ACHN (cell line): ENCODE measurements around the gene CCR4.
"Not testable (repeated sequence)": the region's sequence is repeated elsewhere in the genome, so short reads cannot be mapped to it uniquely, and the experiment has no call there.

Experiments used
- DNase-seq: peaks from one replicate; pipeline ENCODE4 v3.0.0-alpha.2; 2015
- in situ Hi-C: cut with HindIII; loops from 2 replicates; pipeline ENCODE4 v1.10.0; 2017; ENCODE audit warnings: low sequenced_read_pairs, low pct_ligation_motif_present, low pct_unique_long_range_greater_than_20kb

The CCR4 gene

DNA sequence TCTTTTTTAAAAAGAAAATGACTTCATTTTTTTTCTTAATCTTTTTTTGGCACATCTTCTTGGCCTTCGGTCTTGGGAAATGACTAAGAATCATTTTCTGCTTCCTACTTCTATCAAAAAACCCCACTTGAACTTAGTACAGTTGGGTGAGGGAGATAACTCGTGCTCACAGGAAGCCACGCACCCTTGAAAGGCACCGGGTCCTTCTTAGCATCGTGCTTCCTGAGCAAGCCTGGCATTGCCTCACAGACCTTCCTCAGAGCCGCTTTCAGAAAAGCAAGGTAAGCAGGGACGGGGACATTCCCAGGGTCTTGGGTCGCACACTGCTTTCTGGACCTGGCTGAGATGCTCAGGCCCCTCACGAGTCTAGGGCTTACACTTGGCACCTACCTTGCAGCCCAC, at the start of gene CCR4:
CCR4 (plus strand) TSS at position 235 of the 402 bp plus-strand sequence. CDS start 1,779 bp downstream, outside the sequence.
- DNase-seq: no peak
- in situ Hi-C loops: no loop called here

- DNase-seq, in situ Hi-C loops: not testable (repeated sequence)
Measured at GRCh38 chr3:32902887-32903371, 48.5 kb upstream of the CCR4 start.

DNA sequence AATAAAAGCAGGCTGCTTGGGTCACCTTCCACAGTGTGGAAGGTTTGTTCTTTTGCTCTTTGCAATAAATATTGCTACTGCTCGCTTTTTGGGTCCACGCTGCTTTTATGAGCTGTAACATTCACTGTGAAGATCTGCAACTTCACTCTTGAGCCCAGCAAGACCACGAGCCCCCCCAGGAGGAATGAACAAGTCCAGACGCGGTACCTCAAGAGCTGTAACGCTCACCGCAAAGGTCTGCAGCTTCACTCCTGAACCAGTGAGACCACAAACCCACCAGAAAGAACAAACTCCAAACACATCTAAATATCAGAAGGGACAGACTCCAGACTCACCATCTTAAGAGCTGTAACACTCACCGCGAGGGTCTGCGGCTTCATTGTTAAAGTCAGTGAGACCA, 47.5 kb upstream of the CCR4 start:
- in situ Hi-C loops: no loop called here

DNA sequence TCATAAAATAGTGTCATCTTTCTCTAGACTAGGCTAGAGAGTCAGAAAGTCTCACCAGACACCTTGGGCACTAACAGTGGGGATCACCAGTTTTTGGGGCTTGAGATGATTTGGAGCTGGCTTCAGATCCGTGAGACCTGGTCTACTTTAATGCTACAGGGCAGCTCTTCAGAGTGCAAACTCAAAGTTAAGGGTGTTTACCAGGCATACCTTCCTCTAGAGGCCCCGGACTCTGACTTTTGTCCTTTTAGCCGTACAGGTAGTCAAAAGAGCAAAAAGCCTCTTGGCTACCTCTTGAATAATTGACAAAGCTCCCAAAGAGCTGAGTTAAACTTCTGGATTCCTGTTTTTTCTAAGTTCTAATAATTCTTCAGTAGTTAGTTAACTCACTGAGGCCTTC, 41.4 kb upstream of the CCR4 start:
- DNase-seq: no peak
- in situ Hi-C loops: no loop called here

More for the DNA sequence above, 47.5 kb upstream of the CCR4 start:
- no peak for DNase-seq

DNA sequence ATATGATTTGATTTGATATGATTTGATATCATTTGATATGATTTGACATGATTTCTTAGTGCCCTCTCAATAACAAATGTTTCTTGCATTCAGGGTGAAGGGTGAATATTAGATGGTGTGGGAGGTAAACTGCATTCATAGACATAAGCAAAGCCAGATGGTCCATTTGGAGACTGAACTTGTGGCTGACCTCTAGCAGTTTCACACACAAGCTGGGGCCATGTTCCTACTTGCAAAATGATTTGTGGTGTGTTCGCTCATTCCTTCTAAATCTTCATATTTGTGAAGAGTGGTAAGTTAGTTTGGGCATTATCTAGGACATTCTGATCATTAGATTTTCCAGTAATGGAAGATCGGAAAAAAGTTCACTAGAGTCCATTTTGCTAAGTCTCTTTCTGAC, 40.5 kb upstream of the CCR4 start:
- in situ Hi-C loops: no loop called here
- no peak for DNase-seq

- no peak for DNase-seq
- in situ Hi-C loops: no loop called here
Measured at GRCh38 chr3:32912046-32912445, 39.4 kb upstream of the CCR4 start.

- in situ Hi-C loops: no loop called here
- no peak for DNase-seq
Measured at GRCh38 chr3:32913790-32914446, 37.5 kb upstream of the CCR4 start.

- no peak for DNase-seq
- in situ Hi-C loops: no loop called here
Measured at GRCh38 chr3:32919920-32920319, 31.5 kb upstream of the CCR4 start.

- in situ Hi-C loops: no loop called here
- no peak for DNase-seq
Measured at GRCh38 chr3:32922078-32922477, 29.4 kb upstream of the CCR4 start.

DNA sequence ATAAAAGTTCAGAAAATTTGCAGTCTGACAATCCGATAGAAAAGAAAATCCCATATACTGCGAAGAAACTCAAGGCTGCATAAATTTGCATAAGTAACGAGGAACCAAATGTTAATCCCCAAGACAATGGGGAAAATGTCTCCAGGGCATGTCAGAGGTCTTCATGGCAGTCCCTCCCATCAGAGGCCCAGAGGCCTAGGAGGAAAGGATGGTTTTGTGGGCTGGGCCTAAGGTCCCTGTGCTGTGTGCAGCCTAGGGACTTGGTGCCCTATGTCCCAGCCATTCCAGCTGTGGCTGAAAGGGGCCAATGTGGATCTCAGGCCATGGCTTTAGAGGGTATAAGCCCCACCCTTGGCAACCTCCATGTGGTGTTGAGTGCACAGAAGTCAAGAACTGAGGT, 21.3 kb upstream of the CCR4 start:
- in situ Hi-C loops: no loop called here
- DNase-seq: no peak

DNA sequence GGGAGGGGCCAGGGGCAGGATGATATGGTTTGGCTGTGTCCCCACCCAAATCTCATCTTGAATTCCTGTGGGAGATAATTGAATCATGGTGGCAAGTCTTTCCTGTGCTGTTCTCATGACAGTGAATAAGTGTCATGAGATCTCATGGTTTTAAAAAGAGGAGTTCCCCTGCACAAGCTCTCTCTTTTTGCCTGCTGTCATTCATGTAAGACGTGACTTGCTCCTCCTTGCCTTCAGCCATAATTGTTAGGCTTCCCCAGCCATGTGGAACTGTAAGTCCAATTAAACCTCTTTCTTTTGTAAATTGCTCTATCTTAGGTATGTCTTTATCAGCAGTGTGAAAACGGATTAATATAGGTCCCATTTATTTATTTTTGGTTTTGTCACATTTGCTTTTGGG, 20.2 kb upstream of the CCR4 start:
- DNase-seq, in situ Hi-C loops: not testable (repeated sequence)

DNA sequence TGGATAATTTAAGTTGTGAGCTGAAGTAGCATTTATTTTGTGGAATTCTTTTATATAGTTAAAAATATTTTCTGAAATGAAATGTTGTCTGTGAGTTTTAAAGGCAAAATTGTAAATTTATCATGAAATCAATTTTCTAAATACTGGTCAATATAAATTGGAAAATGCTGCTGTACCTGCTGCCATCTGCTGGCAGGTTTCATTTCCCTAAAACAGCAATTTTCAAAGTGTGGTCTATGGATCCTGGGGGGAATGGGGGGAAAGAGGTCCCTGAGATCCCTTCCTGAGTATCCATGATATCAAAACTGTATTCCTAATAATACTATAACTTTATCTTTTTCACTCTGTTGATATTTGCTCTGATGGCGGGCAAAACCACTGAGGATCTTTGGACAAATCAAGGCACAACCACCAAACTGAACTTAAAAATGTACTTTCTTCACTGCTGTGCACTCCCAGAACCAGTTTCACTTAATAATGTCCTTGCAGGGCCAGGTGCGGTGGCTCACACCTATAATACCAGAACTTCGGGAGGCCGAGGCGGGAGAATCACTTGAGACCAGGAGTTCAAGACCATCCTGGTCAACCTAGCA, 17.2 kb upstream of the CCR4 start:
- in situ Hi-C loops: no loop called here
- peak; percentile 21 for DNase-seq

DNA sequence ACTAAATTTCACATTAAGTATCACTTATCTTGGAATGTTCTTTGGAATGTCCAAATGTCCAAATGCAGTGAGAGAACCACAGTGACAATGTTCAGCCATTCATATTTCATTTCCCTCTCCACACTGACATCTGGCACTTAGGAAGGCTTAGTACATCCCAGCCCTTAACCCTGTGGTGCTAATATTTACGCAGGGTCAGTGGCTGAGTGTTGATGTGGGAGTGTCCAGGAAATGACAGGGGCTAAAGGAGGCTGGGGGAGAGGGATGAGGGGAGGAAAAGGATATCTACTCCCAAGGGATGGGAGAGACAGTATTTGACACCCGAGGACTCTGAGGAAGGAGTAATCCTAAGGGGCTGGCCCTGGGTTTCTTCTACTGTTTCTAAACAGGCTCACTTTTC, 14.1 kb upstream of the CCR4 start:
- no peak for DNase-seq
- in situ Hi-C loops: no loop called here

GRCh38 chr3:32939531-32940284, 11.7 kb upstream of the CCR4 start:
- DNase-seq, in situ Hi-C loops: not testable (repeated sequence)

DNA sequence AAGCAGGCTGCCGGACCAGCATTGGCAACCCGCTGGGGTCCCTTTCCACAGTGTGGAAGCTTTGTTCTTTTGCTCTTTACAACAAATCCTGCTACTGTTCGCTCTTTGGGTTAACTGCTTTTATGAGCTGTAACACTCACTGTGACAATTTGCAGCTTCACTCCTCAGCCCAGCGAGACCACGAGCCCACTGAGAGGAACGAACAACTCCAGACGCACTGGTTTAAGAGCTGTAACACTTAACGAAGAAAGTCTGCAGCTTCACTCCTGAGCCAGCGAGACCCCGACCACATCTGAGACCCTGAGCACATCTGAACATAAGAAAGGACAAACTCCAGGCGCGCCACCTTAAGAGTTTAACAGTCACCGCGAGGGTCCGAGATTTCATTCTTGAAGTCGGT, 10.7 kb upstream of the CCR4 start:
- no peak for DNase-seq
- in situ Hi-C loops: no loop called here

GRCh38 chr3:32945136-32945535, 6.3 kb upstream of the CCR4 start:
- in situ Hi-C loops: no loop called here
- no peak for DNase-seq

DNA sequence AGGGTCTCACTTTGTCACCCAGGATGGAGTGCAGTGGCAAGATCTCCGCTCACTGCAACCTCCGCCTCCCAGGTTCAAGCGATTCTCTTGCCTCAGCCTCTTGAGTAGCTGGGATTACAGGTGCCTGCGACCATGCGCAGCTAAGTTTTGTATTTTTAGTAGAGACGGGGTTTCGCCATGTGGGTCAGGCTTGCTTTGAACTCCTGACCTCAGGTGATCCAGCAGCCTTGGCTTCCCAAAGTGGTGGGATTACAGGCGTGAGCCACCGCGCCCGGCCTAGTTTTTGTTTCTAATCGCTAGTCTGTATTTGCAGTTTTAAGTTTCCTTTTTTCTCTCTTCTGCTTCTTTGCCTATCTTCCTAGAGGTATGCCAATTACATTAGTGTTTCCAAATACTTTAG, 5.8 kb upstream of the CCR4 start:
- DNase-seq, in situ Hi-C loops: not testable (repeated sequence)

GRCh38 chr3:32946973-32947788, 4.3 kb upstream of the CCR4 start:
- in situ Hi-C loops: no loop called here
- DNase-seq: no peak

- in situ Hi-C loops: no loop called here
- peak; percentile 76 for DNase-seq
Measured at GRCh38 chr3:32947789-32948238, 3.6 kb upstream of the CCR4 start.
